ENCODE measurements around the gene PTPRT.

The PTPRT gene

DNA sequence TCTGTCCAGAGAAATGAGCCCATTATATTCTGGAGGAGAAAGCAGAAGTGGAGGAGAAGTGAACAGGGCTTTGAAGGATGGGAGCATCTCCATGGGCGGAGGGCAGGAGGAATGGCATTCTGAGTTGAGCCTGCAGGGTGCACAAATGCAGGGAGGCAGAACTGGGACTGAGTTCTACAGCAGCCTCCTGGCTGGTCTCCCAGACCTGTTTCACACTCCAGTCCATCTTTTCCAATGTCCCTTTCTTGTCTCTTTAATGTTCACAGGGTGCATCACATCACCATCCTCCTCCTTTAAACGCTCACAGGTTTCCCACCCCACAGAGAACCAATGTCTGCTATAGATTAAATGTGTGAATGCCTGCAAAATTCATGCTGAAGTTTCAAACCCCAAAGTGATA is 302.9 kb downstream of the PTPRT start:
- no peak overlapping the region for H3K27ac ChIP-seq (ENCODE audit: low read depth, low read length)
- no peaks in the 10 kb centered on the region for H3K9me3 ChIP-seq (ENCODE audit: control insufficient read depth, insufficient read depth, low read depth, low read length)
- H3K4me3 ChIP-seq (ENCODE audit: low read depth, low read length): no peak overlapping the region

DNA sequence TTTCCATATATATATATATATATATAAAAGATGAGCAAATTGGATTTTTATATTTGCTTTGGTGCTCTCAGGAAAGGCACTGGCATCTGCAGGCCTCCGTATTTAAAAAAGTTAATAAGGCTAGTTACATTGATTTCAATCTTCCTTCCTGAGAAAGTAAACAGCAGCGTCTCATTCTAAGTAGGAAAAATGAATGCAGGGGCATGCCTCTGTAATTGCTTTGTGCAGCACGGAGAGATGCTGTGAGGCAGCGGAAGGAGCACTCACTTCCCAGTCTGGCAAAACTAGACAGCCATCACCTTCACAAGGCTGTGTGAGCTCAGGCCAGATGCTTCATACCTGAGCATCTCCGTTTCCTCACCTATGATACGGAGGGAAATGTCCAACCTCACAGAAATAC is 303.7 kb downstream of the PTPRT start:
- Histone ChIP-seq H3K4me3 (ENCODE audit: low read depth, low read length) (no peak overlapping the region), H3K9ac (ENCODE audit: low read length) (no peak overlapping the region), H3K9me3 (ENCODE audit: control insufficient read depth, insufficient read depth, low read depth, low read length) (no peaks in the 10 kb centered on the region), H3K36me3 (ENCODE audit: control insufficient read depth, insufficient read depth, low read length) (no peaks in the 10 kb centered on the region), H3K4me1 (ENCODE audit: control insufficient read depth, insufficient read depth, low read length) (no peaks in the 10 kb centered on the region), H3K27me3 (ENCODE audit: control insufficient read depth, insufficient read depth, low read length) (peaks cover 3% of the 10 kb centered on the region; the same call in 1 of the 2 replicates), H3K27ac (ENCODE audit: low read depth, low read length) (no peak overlapping the region)

More for the DNA sequence above, 302.9 kb downstream of the PTPRT start:
- H3K27me3 ChIP-seq (ENCODE audit: control insufficient read depth, insufficient read depth, low read length): peaks cover 3% of the 10 kb centered on the region; the same call in 1 of the 2 replicates
- H3K36me3 ChIP-seq (ENCODE audit: control insufficient read depth, insufficient read depth, low read length): no peaks in the 10 kb centered on the region
- H3K4me1 ChIP-seq (ENCODE audit: control insufficient read depth, insufficient read depth, low read length): no peaks in the 10 kb centered on the region
- H3K9ac ChIP-seq (ENCODE audit: low read length): no peak overlapping the region

DNA sequence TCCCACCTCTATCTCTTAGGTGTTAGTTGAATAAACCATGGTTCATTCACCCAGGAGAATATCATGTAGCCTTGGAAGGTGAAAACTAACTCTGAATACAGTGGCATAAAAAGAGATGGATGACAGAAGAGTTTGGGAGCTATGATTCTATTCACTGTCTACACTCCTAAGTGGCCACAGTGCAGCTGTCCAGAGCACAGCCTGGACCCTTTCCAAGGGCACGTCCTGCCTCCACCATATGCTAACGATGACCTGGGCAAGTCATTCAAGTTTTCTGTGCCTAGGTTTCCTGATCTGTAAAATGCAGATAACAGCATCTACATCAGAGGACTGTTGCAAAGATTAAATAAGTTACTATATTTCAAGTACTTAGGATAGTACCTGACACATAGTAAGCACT is 314.1 kb downstream of the PTPRT start:
- Histone ChIP-seq H3K36me3 (ENCODE audit: control insufficient read depth, insufficient read depth, low read length) (no peaks in the 10 kb centered on the region), H3K4me1 (ENCODE audit: control insufficient read depth, insufficient read depth, low read length) (no peaks in the 10 kb centered on the region), H3K9me3 (ENCODE audit: control insufficient read depth, insufficient read depth, low read depth, low read length) (no peaks in the 10 kb centered on the region), H3K9ac (ENCODE audit: low read length) (no peak overlapping the region), H3K27me3 (ENCODE audit: control insufficient read depth, insufficient read depth, low read length) (no peaks in the 10 kb centered on the region), H3K27ac (ENCODE audit: low read depth, low read length) (no peak overlapping the region), H3K4me3 (ENCODE audit: low read depth, low read length) (no peak overlapping the region)

DNA sequence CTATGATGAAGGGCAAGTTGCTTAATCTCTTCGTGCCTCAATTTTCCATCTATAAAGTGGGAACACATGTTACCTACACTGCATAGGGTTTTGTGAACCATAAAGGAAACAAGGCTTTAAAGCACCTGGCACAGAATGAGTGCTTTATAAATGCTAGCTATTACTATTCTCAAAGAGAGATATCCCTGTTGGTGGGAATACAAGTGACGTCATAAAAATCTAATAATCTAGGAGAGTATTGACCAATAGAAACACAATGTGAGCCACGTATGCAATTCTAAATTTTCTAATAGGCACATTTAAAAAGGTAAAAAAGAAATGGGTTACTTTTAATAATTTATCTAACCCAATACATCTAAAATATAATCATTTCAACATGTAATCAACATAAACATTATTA is 316.4 kb downstream of the PTPRT start:
- H3K9ac ChIP-seq (ENCODE audit: low read length): no peak overlapping the region
- H3K9me3 ChIP-seq (ENCODE audit: control insufficient read depth, insufficient read depth, low read depth, low read length): no peaks in the 10 kb centered on the region
- H3K36me3 ChIP-seq (ENCODE audit: control insufficient read depth, insufficient read depth, low read length): no peaks in the 10 kb centered on the region
- H3K4me1 ChIP-seq (ENCODE audit: control insufficient read depth, insufficient read depth, low read length): no peaks in the 10 kb centered on the region
- no peak overlapping the region for H3K4me3 ChIP-seq (ENCODE audit: low read depth, low read length)
- no peaks in the 10 kb centered on the region for H3K27me3 ChIP-seq (ENCODE audit: control insufficient read depth, insufficient read depth, low read length)
- no peak overlapping the region for H3K27ac ChIP-seq (ENCODE audit: low read depth, low read length)

DNA sequence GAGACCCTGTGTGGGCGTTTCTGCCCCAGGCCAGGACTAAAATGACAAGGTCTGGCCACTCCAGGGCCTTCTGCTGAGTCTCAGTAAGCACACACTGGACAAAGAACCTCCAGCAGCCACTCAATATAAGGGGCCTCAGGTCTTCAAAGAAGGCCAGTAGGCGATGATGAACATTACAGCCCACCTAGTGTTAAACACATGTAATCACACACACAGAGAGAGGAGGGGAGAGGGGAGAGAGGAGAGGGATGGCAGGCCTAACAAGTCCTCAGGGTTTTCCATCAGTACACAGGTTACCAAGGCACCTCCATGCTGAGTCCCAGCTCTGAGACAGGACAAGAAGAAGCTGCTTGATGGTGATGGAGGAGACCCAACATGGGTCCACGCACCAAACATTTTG is 325.6 kb downstream of the PTPRT start:
- H3K4me1 ChIP-seq (ENCODE audit: control insufficient read depth, insufficient read depth, low read length): no peaks in the 10 kb centered on the region
- no peak overlapping the region for H3K4me3 ChIP-seq (ENCODE audit: low read depth, low read length)
- H3K9me3 ChIP-seq (ENCODE audit: control insufficient read depth, insufficient read depth, low read depth, low read length): no peaks in the 10 kb centered on the region
- no peak overlapping the region for H3K27ac ChIP-seq (ENCODE audit: low read depth, low read length)
- no peak overlapping the region for H3K9ac ChIP-seq (ENCODE audit: low read length)
- peaks cover 6% of the 10 kb centered on the region; the same call in 1 of the 2 replicates for H3K27me3 ChIP-seq (ENCODE audit: control insufficient read depth, insufficient read depth, low read length)
- H3K36me3 ChIP-seq (ENCODE audit: control insufficient read depth, insufficient read depth, low read length): no peaks in the 10 kb centered on the region

DNA sequence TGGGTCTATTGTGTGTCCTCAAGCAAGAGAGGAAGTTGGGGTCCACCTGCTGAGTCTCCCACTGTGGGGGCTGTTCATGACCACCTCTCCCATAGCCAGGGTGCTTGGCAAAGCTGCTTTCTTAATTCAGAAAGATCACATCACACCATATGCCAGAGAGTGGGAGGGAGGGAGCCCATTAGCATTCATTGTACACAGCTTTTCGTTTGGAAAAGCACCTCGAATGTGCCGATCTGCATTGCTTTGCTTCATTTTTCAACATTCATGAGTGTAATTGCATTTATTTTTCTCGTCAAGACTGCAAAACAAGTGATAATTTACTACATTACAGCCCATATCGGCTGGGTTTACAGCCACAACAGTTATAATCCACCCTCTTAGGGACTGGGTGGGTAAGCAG is 327.3 kb downstream of the PTPRT start:
- no peak overlapping the region for H3K4me3 ChIP-seq (ENCODE audit: low read depth, low read length)
- no peaks in the 10 kb centered on the region for H3K9me3 ChIP-seq (ENCODE audit: control insufficient read depth, insufficient read depth, low read depth, low read length)
- no peaks in the 10 kb centered on the region for H3K4me1 ChIP-seq (ENCODE audit: control insufficient read depth, insufficient read depth, low read length)
- no peaks in the 10 kb centered on the region for H3K36me3 ChIP-seq (ENCODE audit: control insufficient read depth, insufficient read depth, low read length)
- no peak overlapping the region for H3K27ac ChIP-seq (ENCODE audit: low read depth, low read length)
- H3K27me3 ChIP-seq (ENCODE audit: control insufficient read depth, insufficient read depth, low read length): peaks cover 6% of the 10 kb centered on the region; the same call in 1 of the 2 replicates
- H3K9ac ChIP-seq (ENCODE audit: low read length): no peak overlapping the region

DNA sequence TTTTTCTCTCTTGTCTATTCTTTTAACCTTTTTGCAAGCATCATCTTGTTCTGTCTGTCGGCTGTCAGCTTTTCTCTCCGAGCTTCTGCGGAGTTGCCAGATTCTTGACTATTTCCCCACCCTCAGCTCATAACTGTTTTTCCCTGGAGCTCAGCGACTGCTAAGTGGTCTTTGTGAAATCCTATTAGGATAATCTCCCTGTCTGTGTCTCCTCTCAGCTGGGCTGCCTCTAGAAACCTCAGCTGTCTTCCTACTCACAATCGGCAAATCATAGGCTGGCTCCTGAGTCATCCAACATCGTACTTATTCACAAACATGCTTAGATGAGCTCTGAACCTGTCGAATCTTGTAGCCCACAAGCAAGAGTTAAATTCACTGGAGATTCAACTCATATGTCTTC is 332.3 kb downstream of the PTPRT start:
- Histone ChIP-seq H3K9me3 (ENCODE audit: control insufficient read depth, insufficient read depth, low read depth, low read length) (no peaks in the 10 kb centered on the region), H3K9ac (ENCODE audit: low read length) (no peak overlapping the region), H3K36me3 (ENCODE audit: control insufficient read depth, insufficient read depth, low read length) (no peaks in the 10 kb centered on the region), H3K4me3 (ENCODE audit: low read depth, low read length) (no peak overlapping the region), H3K27me3 (ENCODE audit: control insufficient read depth, insufficient read depth, low read length) (peaks cover 12% of the 10 kb centered on the region; the same call in 1 of the 2 replicates), H3K27ac (ENCODE audit: low read depth, low read length) (no peak overlapping the region), H3K4me1 (ENCODE audit: control insufficient read depth, insufficient read depth, low read length) (no peaks in the 10 kb centered on the region)

DNA sequence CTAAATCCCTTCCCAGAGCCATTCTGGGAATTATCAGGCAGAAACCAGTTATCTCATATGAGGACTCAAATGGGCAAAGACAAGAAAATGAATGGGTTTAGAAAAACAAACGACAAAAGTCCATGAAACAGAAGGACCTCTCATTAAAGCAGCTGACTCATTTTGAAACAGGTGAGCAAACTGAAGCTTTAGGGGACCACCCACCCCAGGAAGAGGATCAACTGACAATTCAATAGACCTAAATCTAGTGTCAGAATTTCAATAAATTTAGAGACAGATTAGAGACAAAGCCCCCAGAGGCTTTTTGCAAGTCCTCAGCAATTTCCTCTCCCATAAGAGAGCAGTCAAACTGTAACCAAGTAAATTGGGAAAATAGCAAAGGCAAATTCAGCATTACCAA is 333.8 kb downstream of the PTPRT start:
- H3K27ac ChIP-seq (ENCODE audit: low read depth, low read length): no peak overlapping the region
- H3K9ac ChIP-seq (ENCODE audit: low read length): no peak overlapping the region
- peaks cover 12% of the 10 kb centered on the region; the same call in 1 of the 2 replicates for H3K27me3 ChIP-seq (ENCODE audit: control insufficient read depth, insufficient read depth, low read length)
- no peaks in the 10 kb centered on the region for H3K9me3 ChIP-seq (ENCODE audit: control insufficient read depth, insufficient read depth, low read depth, low read length)
- H3K36me3 ChIP-seq (ENCODE audit: control insufficient read depth, insufficient read depth, low read length): no peaks in the 10 kb centered on the region
- no peaks in the 10 kb centered on the region for H3K4me1 ChIP-seq (ENCODE audit: control insufficient read depth, insufficient read depth, low read length)
- H3K4me3 ChIP-seq (ENCODE audit: low read depth, low read length): no peak overlapping the region

DNA sequence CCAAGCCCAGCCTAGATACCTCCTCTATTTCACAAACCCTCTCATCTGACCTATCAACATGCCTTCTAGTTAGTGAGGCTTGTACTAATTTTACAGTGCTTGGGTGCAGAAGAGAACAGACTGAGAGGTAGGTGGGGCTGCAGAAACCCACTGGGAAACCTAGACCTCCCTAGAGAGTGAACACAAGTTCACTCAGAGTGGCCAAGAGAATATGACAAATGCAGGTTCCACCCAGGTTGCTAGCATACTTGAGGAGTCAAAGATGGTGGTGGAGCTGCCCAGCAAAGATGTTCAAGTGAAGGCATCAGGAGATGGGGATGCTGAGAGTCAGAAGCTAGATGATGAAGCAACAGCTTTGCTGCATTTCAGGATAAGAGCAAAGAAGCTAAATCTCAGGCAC is 337.0 kb downstream of the PTPRT start:
- Histone ChIP-seq H3K36me3 (ENCODE audit: control insufficient read depth, insufficient read depth, low read length) (no peaks in the 10 kb centered on the region), H3K9ac (ENCODE audit: low read length) (no peak overlapping the region), H3K4me3 (ENCODE audit: low read depth, low read length) (no peak overlapping the region), H3K27me3 (ENCODE audit: control insufficient read depth, insufficient read depth, low read length) (peaks cover 12% of the 10 kb centered on the region; the same call in 1 of the 2 replicates), H3K9me3 (ENCODE audit: control insufficient read depth, insufficient read depth, low read depth, low read length) (no peaks in the 10 kb centered on the region), H3K27ac (ENCODE audit: low read depth, low read length) (no peak overlapping the region), H3K4me1 (ENCODE audit: control insufficient read depth, insufficient read depth, low read length) (no peaks in the 10 kb centered on the region)

DNA sequence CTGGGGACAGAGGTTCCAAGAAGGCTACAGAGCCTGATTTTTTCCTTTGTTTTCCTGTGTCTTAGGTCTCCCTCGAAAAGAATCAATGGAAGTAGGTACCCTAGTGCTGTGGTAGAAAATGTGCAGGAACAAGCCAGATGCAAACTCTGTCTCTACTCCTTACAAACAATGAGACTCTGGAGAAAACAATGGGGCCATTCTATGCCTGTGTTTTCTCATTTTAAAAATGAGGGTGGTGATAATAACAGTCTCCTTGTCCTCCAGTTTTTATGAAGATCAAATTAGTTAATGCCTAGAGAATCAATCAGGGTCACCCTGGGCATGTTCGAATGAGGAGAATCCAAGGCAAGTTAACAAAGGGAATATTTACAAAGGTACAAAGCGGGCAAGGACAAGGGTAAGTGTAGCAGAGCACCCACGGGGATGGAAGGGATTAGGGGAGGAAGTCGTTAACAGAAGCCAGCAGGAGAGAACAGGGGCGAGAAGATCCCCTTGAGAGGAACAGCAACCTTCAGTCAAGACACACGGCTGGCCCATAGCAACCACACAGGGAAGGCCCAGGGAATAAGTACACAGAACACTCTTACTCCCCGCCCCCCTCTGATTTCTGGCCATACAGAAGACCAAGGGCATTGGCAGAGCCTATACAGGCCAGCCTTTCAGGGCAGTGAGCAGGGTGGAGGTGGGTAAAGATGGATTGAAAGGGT is 342.8 kb downstream of the PTPRT start:
- H3K36me3 ChIP-seq (ENCODE audit: control insufficient read depth, insufficient read depth, low read length): no peaks in the 10 kb centered on the region
- H3K4me1 ChIP-seq (ENCODE audit: control insufficient read depth, insufficient read depth, low read length): peaks cover 4% of the 10 kb centered on the region; the same call in 1 of the 2 replicates
- no peak overlapping the region for H3K4me3 ChIP-seq (ENCODE audit: low read depth, low read length)
- no peaks in the 10 kb centered on the region for H3K27me3 ChIP-seq (ENCODE audit: control insufficient read depth, insufficient read depth, low read length)
- H3K9ac ChIP-seq (ENCODE audit: low read length): no peak overlapping the region
- H3K27ac ChIP-seq (ENCODE audit: low read depth, low read length): no peak overlapping the region
- H3K9me3 ChIP-seq (ENCODE audit: control insufficient read depth, insufficient read depth, low read depth, low read length): no peaks in the 10 kb centered on the region

DNA sequence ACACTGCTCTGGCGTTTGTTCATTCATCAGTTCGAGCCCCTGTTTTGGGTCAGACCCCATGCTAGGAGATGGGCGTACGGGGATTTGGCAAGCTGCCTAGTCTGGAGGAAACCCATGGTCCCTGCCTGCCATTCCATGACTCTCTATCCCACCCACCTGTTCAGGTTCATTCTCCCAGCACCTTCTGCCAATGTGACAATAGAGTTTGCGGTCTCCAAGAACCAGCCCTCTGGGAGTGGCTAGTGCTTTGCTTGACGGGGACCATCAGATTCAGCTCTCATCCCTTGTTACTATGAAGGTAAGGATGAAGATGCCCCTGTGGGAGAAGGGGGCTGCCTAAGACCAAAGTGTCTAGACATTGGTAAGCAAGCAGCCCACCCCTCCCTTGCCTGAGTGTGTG is 345.0 kb downstream of the PTPRT start:
- no peaks in the 10 kb centered on the region for H3K36me3 ChIP-seq (ENCODE audit: control insufficient read depth, insufficient read depth, low read length)
- no peaks in the 10 kb centered on the region for H3K9me3 ChIP-seq (ENCODE audit: control insufficient read depth, insufficient read depth, low read depth, low read length)
- H3K27me3 ChIP-seq (ENCODE audit: control insufficient read depth, insufficient read depth, low read length): no peaks in the 10 kb centered on the region
- H3K4me3 ChIP-seq (ENCODE audit: low read depth, low read length): no peak overlapping the region
- H3K9ac ChIP-seq (ENCODE audit: low read length): no peak overlapping the region
- H3K4me1 ChIP-seq (ENCODE audit: control insufficient read depth, insufficient read depth, low read length): peaks cover 4% of the 10 kb centered on the region; the same call in 1 of the 2 replicates
- no peak overlapping the region for H3K27ac ChIP-seq (ENCODE audit: low read depth, low read length)

All from HUES6 (cell line).